MM.1S (cell line): ENCODE data around the gene ORAI3.

Experiments
- CTCF ChIP-seq: fragments of 300-600 bp; sonication (generic); IDR thresholded peaks from 2 replicates; pipeline ENCODE4 v1.5.1; 2016; ENCODE audit warnings: antibody characterized with exemption, low read length, mixed read lengths
- EZH2 ChIP-seq: fragments of 300-600 bp; sonication (generic); optimal IDR thresholded peaks from 2 replicates; pipeline ENCODE3; 2017; ENCODE audit warnings: low read depth, mild to moderate bottlenecking, antibody characterized with exemption, low read length, mixed read lengths
- EZH2phosphoT487 ChIP-seq: fragments of 300-600 bp; sonication (generic); IDR thresholded peaks from 2 replicates; pipeline ENCODE4 v1.6.1; 2018; ENCODE audit warnings: antibody characterized with exemption, low read length

- no peak for TF ChIP-seq CTCF
- TF ChIP-seq EZH2phosphoT487 = no peak
- TF ChIP-seq EZH2 = no peak
Measured at GRCh38 chr16:30948667-30949649, at the start of gene ORAI3.
